TTC549 (cell line): ENCODE measurements around the gene AKR1C8.
"Not testable (repeated sequence)": the region's sequence is repeated elsewhere in the genome, so short reads cannot be mapped to it uniquely, and the experiment has no call there.

Source experiments
- FAIRE-seq: peaks from 2 replicates; lab custom pipeline; 2012; peaks lifted over from hg19 to GRCh38; lab: Jason Lieb, UNC

Gene AKR1C8

GRCh38 chr10:5184987-5185775 is at the start of gene AKR1C8:
AKR1C8 (minus strand) TSS chr10:5185150; CDS start chr10:5185104, 46 bp downstream.
- FAIRE-seq: no peak

- no peak for FAIRE-seq
Observed at GRCh38 chr10:5234106-5234860, 49.3 kb upstream of the AKR1C8 start.

- no peak for FAIRE-seq
Observed at GRCh38 chr10:5233324-5233723, 48.4 kb upstream of the AKR1C8 start.

GRCh38 chr10:5229019-5229418 is 44.1 kb upstream of the AKR1C8 start:
- no peak for FAIRE-seq

- not testable (repeated sequence) for FAIRE-seq
Observed at GRCh38 chr10:5222942-5223341, 38.0 kb upstream of the AKR1C8 start.

- no peak for FAIRE-seq
Observed at GRCh38 chr10:5219262-5219661, 34.3 kb upstream of the AKR1C8 start.

- FAIRE-seq: no peak
Observed at GRCh38 chr10:5216801-5217200, 31.9 kb upstream of the AKR1C8 start.

GRCh38 chr10:5211696-5212536 is 27.0 kb upstream of the AKR1C8 start:
- FAIRE-seq: no peak

GRCh38 chr10:5210261-5210660 is 25.3 kb upstream of the AKR1C8 start:
- FAIRE-seq: not testable (repeated sequence)

- not testable (repeated sequence) for FAIRE-seq
Observed at GRCh38 chr10:5209776-5210175, 24.8 kb upstream of the AKR1C8 start.

- no peak for FAIRE-seq
Observed at GRCh38 chr10:5206799-5207198, 21.8 kb upstream of the AKR1C8 start.

- no peak for FAIRE-seq
Observed at GRCh38 chr10:5199398-5199797, 14.4 kb upstream of the AKR1C8 start.

GRCh38 chr10:5198386-5198785 is 13.4 kb upstream of the AKR1C8 start:
- FAIRE-seq: no peak

GRCh38 chr10:5196702-5197113 is 11.8 kb upstream of the AKR1C8 start, which contains the start of gene AKR1C4:
AKR1C4 (plus strand) TSS chr10:5196837; CDS start chr10:5196868, 31 bp downstream.
- no peak for FAIRE-seq

GRCh38 chr10:5195727-5196374 is 10.9 kb upstream of the AKR1C8 start:
- no peak for FAIRE-seq

GRCh38 chr10:5194431-5194830 is 9.5 kb upstream of the AKR1C8 start:
- no peak for FAIRE-seq

GRCh38 chr10:5188358-5188757 is 3.4 kb upstream of the AKR1C8 start:
- FAIRE-seq: no peak

GRCh38 chr10:5187867-5188266 is 2.9 kb upstream of the AKR1C8 start:
- FAIRE-seq: no peak

GRCh38 chr10:5183923-5184322 is 1.0 kb downstream of the AKR1C8 start:
- FAIRE-seq: no peak

GRCh38 chr10:5180503-5180902 is 4.4 kb downstream of the AKR1C8 start:
- FAIRE-seq: not testable (repeated sequence)

GRCh38 chr10:5175581-5175980 is 9.4 kb downstream of the AKR1C8 start:
- not testable (repeated sequence) for FAIRE-seq

GRCh38 chr10:5168897-5169420 is 16.0 kb downstream of the AKR1C8 start:
- FAIRE-seq: no peak
